Hepatocyte (in vitro differentiated cells): ENCODE data around the gene CLTCL1. TPM values are rescaled to one million over a fixed set of nuclear protein-coding genes. Genes with fewer than 3 reads are reported as not detected.
"Not testable (repeated sequence)": the region's sequence is repeated elsewhere in the genome, so short reads cannot be mapped to it uniquely, and the experiment has no call there.

ENCODE experiments used
- DNase-seq: peaks from one replicate; pipeline ENCODE4 v3.0.0-alpha.2; 2016; ENCODE audit warnings: low spot score
- H2AFZ ChIP-seq: fragments of 200-600 bp; sonication (generic); 2 replicates; pipeline ENCODE4 v1.6.0; 2016; ENCODE audit warnings: antibody characterized with exemption, mild to moderate bottlenecking
- H3K27ac ChIP-seq: fragments of 200-600 bp; sonication (generic); 2 replicates; pipeline ENCODE4 v1.5.1; 2016; ENCODE audit warnings: mild to moderate bottlenecking
- H3K27me3 ChIP-seq: fragments of 200-600 bp; sonication (generic); 2 replicates; pipeline ENCODE4 v1.6.1; 2016
- H3K36me3 ChIP-seq: fragments of 200-600 bp; sonication (generic); replicated peaks from 2 replicates; pipeline ENCODE4 v1.5.1; 2016; ENCODE audit warnings: low read depth; ENCODE audit not compliant: insufficient read depth
- H3K4me1 ChIP-seq: fragments of 200-600 bp; sonication (generic); 2 replicates; pipeline ENCODE4 v1.5.1; 2016; ENCODE audit warnings: mild to moderate bottlenecking, moderate library complexity; ENCODE audit not compliant: insufficient read depth
- H3K4me2 ChIP-seq: fragments of 200-600 bp; sonication (generic); 2 replicates; pipeline ENCODE4 v1.6.0; 2016
- H3K4me3 ChIP-seq: fragments of 200-600 bp; sonication (generic); 2 replicates; pipeline ENCODE4 v1.5.1; 2016; ENCODE audit warnings: mild to moderate bottlenecking
- H3K79me2 ChIP-seq: fragments of 200-600 bp; sonication (generic); 2 replicates; pipeline ENCODE4 v1.6.0; 2017; ENCODE audit warnings: mild to moderate bottlenecking
- H3K9me2 ChIP-seq: fragments of 200-600 bp; sonication (generic); replicated peaks from 2 replicates; pipeline ENCODE4 v1.6.0; 2017; ENCODE audit warnings: mild to moderate bottlenecking; ENCODE audit not compliant: insufficient read depth
- H3K9me3 ChIP-seq: fragments of 200-600 bp; sonication (generic); 2 replicates; pipeline ENCODE4 v1.5.1; 2016; ENCODE audit warnings: low read depth, mild to moderate bottlenecking
- H4K20me1 ChIP-seq: fragments of 200-600 bp; sonication (generic); 2 replicates; pipeline ENCODE4 v1.6.0; 2016; ENCODE audit warnings: mild to moderate bottlenecking; ENCODE audit not compliant: insufficient read depth, poor library complexity, severe bottlenecking
- EZH2 ChIP-seq: fragments of 200-600 bp; sonication (generic); IDR thresholded peaks from 2 replicates; pipeline ENCODE4 v1.6.1; 2016; ENCODE audit warnings: antibody characterized with exemption, mild to moderate bottlenecking, borderline replicate concordance
- EZH2phosphoT487 ChIP-seq: fragments of 200-600 bp; sonication (generic); IDR thresholded peaks from one replicate; pipeline ENCODE4 v1.6.1; 2018; ENCODE audit warnings: antibody characterized with exemption, mild to moderate bottlenecking, low read depth, moderate library complexity; ENCODE audit not compliant: unreplicated experiment, severe bottlenecking
- WGBS: methylation state at CpG from one replicate; pipeline ENCODE4 v1.1.6; 2016; ENCODE audit warnings: low lambda C conversion rate; ENCODE audit errors: missing lambda C conversion rate; 5-methylcytosine and 5-hydroxymethylcytosine counted together
- polyA plus RNA-seq: library from polyadenylated mRNA; unstranded; fragments of >200 nt; fragmentation: Nextera tagmentation; extraction: Ambion mirVana; gene quantifications from 2 replicates; pipeline ENCODE4 v1.2.1, GENCODE V29; 2016
- total RNA-seq: library from RNA; depleted of rRNA; stranded (reverse); fragments of >200 nt; gene quantifications from 2 replicates; pipeline ENCODE4 v1.2.3, GENCODE V29; 2014
- TF ChIP-seq, protein P1 (sequence below): fragments of 200-600 bp; sonication (generic); IDR thresholded peaks from 2 replicates; pipeline ENCODE4 v1.5.1; 2016; ENCODE audit warnings: antibody characterized with exemption, mild to moderate bottlenecking; ENCODE audit not compliant: poor library complexity

CLTCL1 gene
- total and polyA plus RNA-seq, 2 experiments from 2014 or later = 2.2 to 3.7 TPM

DNA sequence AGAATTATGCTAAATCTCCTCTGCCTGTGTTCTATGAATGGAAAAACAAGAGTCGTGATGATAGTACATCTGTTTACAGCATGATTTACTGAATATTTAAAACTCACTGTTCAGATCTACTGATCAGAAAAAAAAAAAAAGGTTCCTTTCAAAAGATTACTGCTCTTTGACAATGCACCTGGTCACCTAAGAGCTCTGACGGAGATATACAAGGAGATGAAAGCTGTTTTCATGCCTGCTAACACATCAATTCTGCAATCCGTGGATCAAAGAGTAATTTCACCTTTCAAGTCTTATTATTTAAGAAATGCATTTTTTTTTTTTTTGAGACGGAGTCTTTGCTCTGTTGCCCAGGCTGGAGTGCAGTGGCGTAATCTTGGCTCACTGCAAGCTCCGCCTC lies 30.7 kb downstream of the CLTCL1 start:
- Histone ChIP-seq H3K27ac (no peak overlapping the region), H4K20me1 (no peaks in the 10 kb centered on the region), H3K36me3 (no peaks in the 10 kb centered on the region), H2AFZ (no peak overlapping the region), H3K9me2 (no peaks in the 10 kb centered on the region), H3K4me3 (no peak overlapping the region), H3K9me3 (no peaks in the 10 kb centered on the region), H3K79me2 (no peaks in the 10 kb centered on the region), H3K27me3 (no peaks in the 10 kb centered on the region), H3K4me1 (no peaks in the 10 kb centered on the region), H3K4me2 (no peak overlapping the region)
- WGBS = 85% methylated on average over 6 of the region's 6 CpGs
- no peak for DNase-seq
- TF ChIP-seq EZH2phosphoT487 (no peak), EZH2 (no peak)
- TF ChIP-seq, protein P1, sequence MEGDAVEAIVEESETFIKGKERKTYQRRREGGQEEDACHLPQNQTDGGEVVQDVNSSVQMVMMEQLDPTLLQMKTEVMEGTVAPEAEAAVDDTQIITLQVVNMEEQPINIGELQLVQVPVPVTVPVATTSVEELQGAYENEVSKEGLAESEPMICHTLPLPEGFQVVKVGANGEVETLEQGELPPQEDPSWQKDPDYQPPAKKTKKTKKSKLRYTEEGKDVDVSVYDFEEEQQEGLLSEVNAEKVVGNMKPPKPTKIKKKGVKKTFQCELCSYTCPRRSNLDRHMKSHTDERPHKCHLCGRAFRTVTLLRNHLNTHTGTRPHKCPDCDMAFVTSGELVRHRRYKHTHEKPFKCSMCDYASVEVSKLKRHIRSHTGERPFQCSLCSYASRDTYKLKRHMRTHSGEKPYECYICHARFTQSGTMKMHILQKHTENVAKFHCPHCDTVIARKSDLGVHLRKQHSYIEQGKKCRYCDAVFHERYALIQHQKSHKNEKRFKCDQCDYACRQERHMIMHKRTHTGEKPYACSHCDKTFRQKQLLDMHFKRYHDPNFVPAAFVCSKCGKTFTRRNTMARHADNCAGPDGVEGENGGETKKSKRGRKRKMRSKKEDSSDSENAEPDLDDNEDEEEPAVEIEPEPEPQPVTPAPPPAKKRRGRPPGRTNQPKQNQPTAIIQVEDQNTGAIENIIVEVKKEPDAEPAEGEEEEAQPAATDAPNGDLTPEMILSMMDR = no peak

DNA sequence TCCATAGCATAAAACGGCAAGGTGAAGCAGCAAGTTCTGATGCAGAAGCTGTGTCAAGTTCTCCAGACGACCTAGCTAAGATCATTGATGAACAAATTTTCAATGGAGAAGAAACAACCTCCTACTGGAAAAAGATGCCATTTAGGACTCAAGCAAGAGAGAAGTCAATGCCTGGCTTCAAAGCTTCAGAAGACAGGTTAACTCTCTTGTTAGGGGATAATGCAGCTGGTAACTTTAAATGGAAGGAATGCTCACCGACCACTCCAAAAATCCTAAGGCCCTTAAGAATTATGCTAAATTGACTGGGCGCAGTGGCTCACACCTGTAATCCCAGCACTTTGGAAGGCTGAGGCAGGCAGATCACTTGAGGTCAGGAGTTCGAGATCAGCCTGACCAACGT lies 31.3 kb downstream of the CLTCL1 start:
- Histone ChIP-seq H3K27me3 (no peaks in the 10 kb centered on the region), H3K9me2 (no peaks in the 10 kb centered on the region), H3K9me3 (no peaks in the 10 kb centered on the region), H3K4me2 (peak overlapping the region; percentile 58), H2AFZ (peak overlapping the region; percentile 41), H3K4me3 (no peak overlapping the region), H4K20me1 (no peaks in the 10 kb centered on the region), H3K4me1 (no peaks in the 10 kb centered on the region), H3K36me3 (no peaks in the 10 kb centered on the region), H3K79me2 (no peaks in the 10 kb centered on the region), H3K27ac (peak overlapping the region; percentile 49)
- TF ChIP-seq EZH2phosphoT487 (no peak), EZH2 (no peak)
- TF ChIP-seq, protein P1 = no peak
- no peak for DNase-seq
- WGBS = 95% methylated on average over 6 of the region's 6 CpGs

DNA sequence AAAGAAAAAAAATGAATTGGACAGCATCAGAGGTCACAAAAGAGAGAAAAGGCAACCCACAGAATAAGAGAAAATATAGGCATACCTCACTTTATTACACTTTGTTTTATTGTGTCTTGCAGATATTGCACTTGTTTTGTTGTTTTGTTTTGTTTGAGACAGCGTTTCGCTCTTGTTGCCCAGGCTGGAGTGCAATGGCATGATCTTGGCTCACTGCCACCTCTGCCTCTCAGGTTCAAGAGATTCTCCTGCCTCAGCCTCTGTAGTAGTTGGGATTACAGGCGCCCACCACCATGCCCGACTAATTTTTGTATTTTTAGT lies 32.6 kb downstream of the CLTCL1 start:
- not testable (repeated sequence) for H3K4me1 ChIP-seq, H3K4me2 ChIP-seq, H3K79me2 ChIP-seq, H4K20me1 ChIP-seq, H3K9me3 ChIP-seq, H3K9me2 ChIP-seq, H3K4me3 ChIP-seq, H3K36me3 ChIP-seq, H3K27ac ChIP-seq, H2AFZ ChIP-seq, DNase-seq, H3K27me3 ChIP-seq
- 95% methylated on average over 4 of the region's 4 CpGs for WGBS

DNA sequence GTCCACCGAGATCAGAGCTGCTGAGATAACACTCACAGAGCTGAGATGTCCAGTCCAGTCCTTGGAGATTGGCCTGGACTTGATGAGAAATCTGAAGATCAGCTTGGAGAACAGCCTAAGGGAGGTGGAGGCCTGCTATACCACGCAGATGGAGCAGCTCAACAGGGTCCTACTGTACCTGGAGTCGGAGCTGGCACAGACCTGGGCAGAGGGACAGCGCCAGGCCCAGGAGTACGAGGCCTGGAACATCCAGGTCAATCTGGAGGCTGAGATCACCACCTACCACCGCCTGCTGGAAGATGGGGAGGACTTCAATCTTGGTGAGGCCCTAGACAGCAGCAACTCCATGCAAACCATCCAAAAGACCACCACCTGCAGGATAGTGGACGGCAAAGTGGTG lies 33.1 kb downstream of the CLTCL1 start:
- no peak overlapping the region for H2AFZ ChIP-seq
- H3K4me2 ChIP-seq = no peak overlapping the region
- TF ChIP-seq, protein P1 = no peak
- no peak for TF ChIP-seq EZH2phosphoT487
- no peak for TF ChIP-seq EZH2
- H3K4me3 ChIP-seq = no peak overlapping the region
- no peaks in the 10 kb centered on the region for H3K9me3 ChIP-seq
- H3K27ac ChIP-seq = no peak overlapping the region
- no peaks in the 10 kb centered on the region for H3K36me3 ChIP-seq
- no peaks in the 10 kb centered on the region for H3K79me2 ChIP-seq
- no peaks in the 10 kb centered on the region for H3K27me3 ChIP-seq
- 98% methylated on average over 7 of the region's 7 CpGs for WGBS
- DNase-seq = no peak
- no peaks in the 10 kb centered on the region for H4K20me1 ChIP-seq
- no peaks in the 10 kb centered on the region for H3K9me2 ChIP-seq
- H3K4me1 ChIP-seq = no peaks in the 10 kb centered on the region

DNA sequence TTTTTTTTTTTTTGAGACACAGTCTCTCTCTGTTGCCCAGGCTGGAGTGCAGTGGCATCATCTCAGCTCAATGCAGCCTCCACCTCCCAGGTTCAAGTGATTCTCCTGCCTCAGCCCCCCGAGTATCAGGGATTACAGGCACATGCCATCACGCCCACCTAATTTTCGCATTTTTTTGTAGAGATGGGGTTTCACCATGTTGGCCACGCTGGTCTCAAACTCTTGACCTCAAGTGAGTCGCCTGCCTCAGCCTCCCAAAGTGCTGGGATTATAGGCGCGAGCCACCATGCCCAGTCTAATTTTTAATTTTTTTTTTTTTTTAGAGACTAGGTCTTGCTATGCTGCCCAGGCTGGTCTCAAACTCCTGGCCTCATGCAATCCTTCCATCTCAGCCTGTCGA lies 35.2 kb downstream of the CLTCL1 start:
- H3K9me2 ChIP-seq, H3K4me3 ChIP-seq, H3K27ac ChIP-seq, H2AFZ ChIP-seq, H3K4me1 ChIP-seq, DNase-seq, H3K27me3 ChIP-seq, H3K79me2 ChIP-seq, H3K4me2 ChIP-seq, H3K36me3 ChIP-seq, H4K20me1 ChIP-seq, H3K9me3 ChIP-seq: not testable (repeated sequence)
- WGBS = 95% methylated on average over 8 of the region's 8 CpGs
